HEK293 (cell line): Measurements from ENCODE around the gene MPZL2.

Experiments used
- CTCF ChIA-PET: fragments of 350-600 bp; formaldehyde crosslinking; extraction: SDS; loops from one replicate; lab custom pipeline; 2021; ENCODE audit warnings: antibody characterized with exemption; lab: Yijun Ruan, JAX
- POLR2A ChIA-PET: fragments of 300-600 bp; formaldehyde crosslinking; extraction: SDS; loops from one replicate; lab custom pipeline; 2020; ENCODE audit warnings: antibody characterized with exemption, inconsistent platforms; lab: Yijun Ruan, JAX
- H3K27ac ChIP-seq: fragments of 200-500 bp; sonication (Bioruptor generic); 2 replicates; pipeline ENCODE4 v1.5.1; 2014; ENCODE audit warnings: low read depth, low read length, control low read depth, inconsistent platforms; ENCODE audit errors: extremely low read depth
- H3K36me3 ChIP-seq, 2 experiments: fragments of 200-500 bp in 1 of 2; sonication (Bioruptor generic) in 1 of 2; 1 replicate in 1 of 2; 2 replicates in 1 of 2; pipeline ENCODE4 v1.5.1; 2014 to 2017; ENCODE audit warnings: inconsistent platforms in 2 of 2, low read length in 2 of 2; ENCODE audit not compliant: control insufficient read depth in 2 of 2, insufficient read depth in 1 of 2
- H3K4me1 ChIP-seq: fragments of 200-500 bp; sonication (Bioruptor generic); 2 replicates; pipeline ENCODE4 v1.5.1; 2014; ENCODE audit warnings: mild to moderate bottlenecking, low read length, inconsistent platforms; ENCODE audit not compliant: control insufficient read depth, insufficient read depth
- H3K4me3 ChIP-seq: 2 replicates; pipeline ENCODE4 v1.5.1; 2011; ENCODE audit warnings: low read depth, mild to moderate bottlenecking, control low read depth, low read length, moderate library complexity
- H3K9me3 ChIP-seq: fragments of 200-500 bp; sonication (Bioruptor generic); 2 replicates; pipeline ENCODE4 v1.5.1; 2014; ENCODE audit warnings: low read depth, low read length, inconsistent platforms; ENCODE audit not compliant: control insufficient read depth, insufficient read depth
- ELK4 ChIP-seq: IDR thresholded peaks from 2 replicates; pipeline ENCODE4 v1.6.1; 2011; ENCODE audit warnings: mild to moderate bottlenecking, low read depth, low read length, borderline replicate concordance
- KLF10 ChIP-seq: fragments of 450-650 bp; IDR thresholded peaks from 2 replicates; pipeline ENCODE4 v1.5.1; 2018; ENCODE audit warnings: missing biosample characterization, mild to moderate bottlenecking, missing genetic modification characterization
- MYNN ChIP-seq: fragments of 450-650 bp; formaldehyde crosslinking; IDR thresholded peaks from 2 replicates; pipeline ENCODE4 v1.5.1; 2016; ENCODE audit warnings: missing biosample characterization, missing genetic modification characterization, borderline replicate concordance
- OSR2 ChIP-seq: fragments of 450-650 bp; formaldehyde crosslinking; IDR thresholded peaks from 2 replicates; pipeline ENCODE4 v1.5.1; 2016; ENCODE audit warnings: missing biosample characterization, missing genetic modification characterization
- PRDM1 ChIP-seq: fragments of 450-650 bp; formaldehyde crosslinking; IDR thresholded peaks from 2 replicates; pipeline ENCODE4; 2016; ENCODE audit warnings: missing biosample characterization, missing genetic modification characterization
- REPIN1 ChIP-seq: fragments of 450-650 bp; formaldehyde crosslinking; IDR thresholded peaks from 2 replicates; pipeline ENCODE4 v1.5.1; 2017; ENCODE audit warnings: missing biosample characterization, missing genetic modification characterization, low read depth
- REST ChIP-seq: fragments of 450-650 bp; formaldehyde crosslinking; IDR thresholded peaks from 2 replicates; pipeline ENCODE4 v1.5.1; 2016; ENCODE audit warnings: missing biosample characterization, missing genetic modification characterization
- SP3 ChIP-seq: fragments of 450-650 bp; formaldehyde crosslinking; IDR thresholded peaks from 2 replicates; pipeline ENCODE4 v1.5.1; 2016; ENCODE audit warnings: missing biosample characterization, missing genetic modification characterization
- ZBTB17 ChIP-seq: fragments of 450-650 bp; formaldehyde crosslinking; IDR thresholded peaks from 2 replicates; pipeline ENCODE4 v1.5.1; 2016; ENCODE audit warnings: missing biosample characterization, missing genetic modification characterization
- ZFP69B ChIP-seq: fragments of 450-650 bp; formaldehyde crosslinking; IDR thresholded peaks from 2 replicates; pipeline ENCODE4 v1.5.1; 2016; ENCODE audit warnings: missing biosample characterization, missing genetic modification characterization
- ZNF140 ChIP-seq: fragments of 450-650 bp; formaldehyde crosslinking; IDR thresholded peaks from 2 replicates; pipeline ENCODE4 v1.5.1; 2016; ENCODE audit warnings: missing biosample characterization, missing genetic modification characterization
- ZNF2 ChIP-seq: fragments of 450-650 bp; formaldehyde crosslinking; IDR thresholded peaks from 2 replicates; pipeline ENCODE4 v1.5.1; 2016; ENCODE audit warnings: missing biosample characterization, missing genetic modification characterization
- ZNF48 ChIP-seq: fragments of 450-650 bp; formaldehyde crosslinking; IDR thresholded peaks from 2 replicates; pipeline ENCODE4 v1.5.1; 2016; ENCODE audit warnings: missing biosample characterization, missing genetic modification characterization
- ZNF596 ChIP-seq: fragments of 450-650 bp; IDR thresholded peaks from 2 replicates; pipeline ENCODE4 v1.5.0; 2018; ENCODE audit warnings: missing biosample characterization, mild to moderate bottlenecking, missing genetic modification characterization, moderate library complexity
- ZNF645 ChIP-seq: fragments of 450-650 bp; formaldehyde crosslinking; IDR thresholded peaks from 2 replicates; pipeline ENCODE4; 2016; ENCODE audit warnings: missing biosample characterization, missing genetic modification characterization
- ZNF654 ChIP-seq: fragments of 450-650 bp; formaldehyde crosslinking; IDR thresholded peaks from 2 replicates; pipeline ENCODE4 v1.5.1; 2016; ENCODE audit warnings: low read depth, missing biosample characterization, missing genetic modification characterization
- ZNF677 ChIP-seq: fragments of 450-650 bp; IDR thresholded peaks from 2 replicates; pipeline ENCODE4 v1.5.0; 2018; ENCODE audit warnings: missing biosample characterization, mild to moderate bottlenecking, missing genetic modification characterization, moderate library complexity

MPZL2 gene

GRCh38 chr11:118206391-118207031 lies 57.6 kb downstream of the MPZL2 start:
- no peaks in the 10 kb centered on the region for H3K36me3 ChIP-seq
- no peak overlapping the region for H3K4me3 ChIP-seq
- no peak overlapping the region for H3K27ac ChIP-seq
- no peaks in the 10 kb centered on the region for H3K4me1 ChIP-seq
- TF ChIP-seq ZNF140 (tag by site-specific recombination) (no peak), ZNF654 (tag by site-specific recombination) (no peak), REST (tag by site-specific recombination) (no peak), ZNF677 (tag by site-specific recombination) (no peak), ZNF596 (tag by site-specific recombination) (no peak)
- TF ChIP-seq, all 188 proteins: peak for 0
- ChIA-PET CTCF (interaction anchor here (0.9 kb wide), 1 partner anchor 8 kb away, joined by 3 read pairs; no protein-coding TSS in a partner anchor), POLR2A (no interaction called here)
- no peaks in the 10 kb centered on the region for H3K9me3 ChIP-seq

GRCh38 chr11:118205606-118206378 lies 58.3 kb downstream of the MPZL2 start:
- CTCF ChIA-PET: interaction anchor here (0.9 kb wide), 1 partner anchor 7 kb away, joined by 3 read pairs; no protein-coding TSS in a partner anchor
- no peaks in the 10 kb centered on the region for H3K36me3 ChIP-seq
- H3K9me3 ChIP-seq: no peaks in the 10 kb centered on the region
- no peak overlapping the region for H3K27ac ChIP-seq
- no peaks in the 10 kb centered on the region for H3K4me1 ChIP-seq
- POLR2A ChIA-PET: no interaction called here
- no peak for TF ChIP-seq REPIN1 (tag by site-specific recombination)
- no peak for TF ChIP-seq ZFP69B
- TF ChIP-seq SP3 (tag by site-specific recombination): no peak
- no peak for TF ChIP-seq PRDM1
- TF ChIP-seq KLF10 (tag by site-specific recombination): no peak
- no peak for TF ChIP-seq ZNF48
- TF ChIP-seq MYNN (tag by site-specific recombination): no peak
- no peak for TF ChIP-seq OSR2 (tag by site-specific recombination)
- no peak for TF ChIP-seq ELK4
- no peak for TF ChIP-seq ZBTB17 (tag by site-specific recombination)
- no peak for TF ChIP-seq ZNF645 (tag by site-specific recombination)
- TF ChIP-seq ZNF2 (tag by site-specific recombination): no peak
- TF ChIP-seq, all 188 proteins: peak for 0
- H3K4me3 ChIP-seq: no peak overlapping the region
